HG02870 (cell line): ENCODE measurements around the gene ALCAM.
A peak's percentile ranks its signal among the peaks of the same experiment; 100 is the strongest.

Experiments used
- ATAC-seq: cut with Tn5 transposase; IDR thresholded peaks from one replicate; pipeline ENCODE4 v1.9.1; 2021; ENCODE audit warnings: mild to moderate bottlenecking, moderate library complexity; ENCODE audit not compliant: unreplicated experiment

The ALCAM gene

DNA sequence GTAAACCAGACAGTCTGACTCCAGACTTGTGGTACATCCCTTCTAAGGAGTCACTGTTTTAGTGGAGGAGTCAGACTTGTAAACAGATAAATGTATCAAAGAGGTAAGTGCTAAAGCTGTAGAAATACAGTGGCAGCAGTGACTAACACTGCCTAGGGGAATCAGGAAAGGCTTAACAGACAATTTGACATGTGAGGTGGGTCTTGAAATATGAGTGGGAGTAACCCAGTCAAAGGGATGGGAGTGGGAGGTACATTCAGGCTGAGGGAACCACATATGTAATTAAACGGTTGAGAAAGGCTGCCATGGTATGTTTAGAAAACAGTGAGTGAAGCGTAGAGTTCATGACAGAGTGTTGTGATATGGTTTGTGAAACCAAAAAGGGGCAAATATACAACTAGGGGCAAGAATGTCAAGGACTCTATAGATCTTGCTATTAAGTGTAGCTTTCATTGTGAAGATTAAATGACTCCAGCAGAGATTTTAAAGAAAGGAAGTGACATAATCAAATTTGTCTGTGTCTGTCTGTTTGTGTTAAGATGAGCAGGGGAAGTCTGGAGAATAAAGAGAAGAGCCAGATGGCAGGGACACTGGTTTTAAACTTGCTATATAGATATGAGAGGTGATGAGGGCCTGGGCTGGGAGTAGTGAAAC, 11.2 kb upstream of the ALCAM start:
- ATAC-seq, result no peak

GRCh38 chr3:105356396-105356795, 10.3 kb upstream of the ALCAM start:
- no peak for ATAC-seq

DNA sequence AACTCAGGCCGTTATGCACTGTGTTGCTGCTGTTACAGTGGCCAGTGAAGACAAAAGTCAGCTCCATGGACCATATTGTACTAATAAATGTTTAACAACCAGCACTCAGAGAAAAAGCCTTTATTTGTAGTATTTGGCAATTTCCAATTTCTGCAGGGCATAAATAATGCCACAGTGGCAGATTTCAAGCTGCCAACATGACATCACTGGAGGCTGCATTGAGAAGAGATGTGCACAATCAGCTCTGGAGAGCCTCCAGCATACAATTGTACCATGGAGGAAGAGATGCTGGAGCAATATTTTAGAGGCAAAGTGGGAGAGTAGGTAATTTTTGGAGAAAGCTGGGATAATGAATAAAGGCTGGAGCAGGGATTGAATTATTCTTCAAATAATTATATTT, 9.7 kb upstream of the ALCAM start:
- no peak for ATAC-seq

DNA sequence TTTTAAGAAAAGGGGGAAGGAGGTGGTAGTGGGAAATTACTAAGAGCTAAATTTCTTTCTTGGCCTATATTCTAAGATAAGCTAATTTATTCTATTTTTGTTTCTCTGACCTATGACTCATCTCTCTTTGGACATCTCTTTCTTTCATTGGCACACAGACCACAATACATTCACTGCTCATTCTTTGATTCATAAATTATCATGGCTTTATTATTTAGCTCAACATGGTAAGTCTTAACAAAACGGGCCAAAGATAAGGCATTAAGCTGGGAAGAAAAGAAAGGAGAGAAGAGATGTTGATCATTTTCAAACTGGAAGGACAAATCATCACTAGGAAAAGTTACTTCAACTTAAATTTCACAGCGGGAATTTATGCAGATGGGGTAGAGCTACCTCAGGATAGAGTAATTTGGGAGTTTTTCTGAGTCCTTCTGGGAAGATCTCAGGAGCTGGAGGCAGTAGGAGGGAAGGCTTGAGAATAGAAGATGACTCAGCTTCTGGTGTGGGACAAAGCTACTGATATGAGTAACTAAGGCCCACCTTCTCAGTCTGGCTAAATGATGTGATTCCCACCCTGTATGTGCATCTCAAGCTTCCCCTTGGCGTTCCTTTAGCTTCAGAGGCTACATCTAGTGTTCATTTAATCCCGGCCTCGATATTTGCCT, 7.5 kb upstream of the ALCAM start:
- peak; percentile 44 for ATAC-seq

DNA sequence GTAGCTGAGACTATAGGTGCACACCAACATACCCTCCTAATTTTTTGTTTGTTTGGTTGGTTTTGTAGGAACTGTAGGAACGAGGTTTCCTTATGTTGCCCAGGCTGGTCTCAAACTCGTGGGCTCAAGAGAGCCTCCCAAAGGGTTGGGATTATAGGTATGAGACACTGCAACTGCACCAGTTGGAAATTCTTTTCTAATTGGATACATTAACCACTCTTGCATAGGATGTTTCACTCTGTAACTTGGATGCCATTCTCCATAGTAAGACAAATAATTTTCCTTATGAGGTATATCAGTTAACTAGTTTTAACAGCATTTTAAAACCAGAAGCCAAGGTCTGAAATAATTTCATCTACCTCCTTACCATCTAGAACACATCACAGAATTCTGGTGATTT, 6.7 kb upstream of the ALCAM start:
- no peak for ATAC-seq

DNA sequence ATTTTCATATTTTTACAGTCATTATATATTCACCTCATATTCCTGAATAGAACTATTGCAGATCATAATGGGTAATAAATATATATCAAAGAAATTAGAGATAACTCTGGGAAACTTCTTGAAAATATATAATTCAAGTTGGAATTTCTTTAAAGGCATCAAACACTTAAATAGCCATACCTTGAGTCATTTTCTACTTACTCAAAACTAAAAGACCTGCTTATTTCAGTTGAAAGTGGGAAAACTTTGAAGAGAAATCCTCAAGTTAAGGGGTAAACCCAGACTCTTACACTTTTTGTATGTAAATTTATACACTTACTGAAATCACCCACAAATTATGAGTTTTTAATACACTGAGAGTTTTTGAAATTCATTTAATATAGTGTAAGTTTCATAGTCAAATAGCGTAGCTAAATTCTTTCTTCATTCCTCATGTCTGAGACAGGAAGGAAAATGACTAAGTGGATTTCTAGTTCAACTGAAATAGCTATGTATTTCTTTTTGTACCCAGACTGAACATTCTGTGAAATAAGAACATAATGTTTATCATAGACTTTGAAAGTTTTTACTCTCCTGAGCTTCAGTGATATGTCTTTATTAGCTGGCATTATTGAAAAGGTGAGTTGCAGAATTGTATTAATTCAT, 4.6 kb upstream of the ALCAM start:
- ATAC-seq, result no peak

DNA sequence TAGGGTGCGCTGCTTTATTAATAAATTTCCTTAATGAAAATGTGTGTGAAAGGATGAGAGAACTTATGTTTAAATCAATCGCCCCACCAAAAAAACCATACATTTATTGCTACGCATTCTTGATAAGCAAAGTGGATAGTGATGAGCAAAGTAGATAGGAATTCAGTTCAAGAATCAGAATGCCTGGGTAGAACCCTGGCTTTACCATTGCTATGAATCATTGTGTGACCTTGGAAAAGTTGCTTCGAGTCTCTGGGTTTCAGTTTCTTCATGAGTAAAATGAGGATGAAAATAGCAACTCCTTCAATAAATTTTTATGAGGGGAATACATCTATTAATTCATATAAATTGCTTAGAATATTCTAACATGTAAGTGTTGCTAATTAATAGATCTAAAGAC, 2.6 kb upstream of the ALCAM start:
- no peak for ATAC-seq

DNA sequence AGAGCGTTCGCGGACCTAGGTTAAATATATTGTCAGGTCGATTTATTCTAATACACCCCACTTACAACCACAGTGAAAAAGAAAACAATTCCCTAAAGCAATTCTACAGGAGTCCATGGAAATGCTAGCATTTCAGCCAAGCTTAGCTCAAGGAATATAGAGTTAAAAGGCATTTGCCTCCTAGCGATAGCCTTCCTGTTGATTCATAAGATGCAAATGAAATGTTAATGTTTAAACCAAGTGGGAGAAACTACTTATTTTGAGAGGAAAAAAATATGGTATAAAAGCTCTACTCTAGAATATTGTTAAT, 1.7 kb upstream of the ALCAM start:
- ATAC-seq, result no peak

GRCh38 chr3:105365391-105366325, 1.1 kb upstream of the ALCAM start:
- ATAC-seq, result no peak

DNA sequence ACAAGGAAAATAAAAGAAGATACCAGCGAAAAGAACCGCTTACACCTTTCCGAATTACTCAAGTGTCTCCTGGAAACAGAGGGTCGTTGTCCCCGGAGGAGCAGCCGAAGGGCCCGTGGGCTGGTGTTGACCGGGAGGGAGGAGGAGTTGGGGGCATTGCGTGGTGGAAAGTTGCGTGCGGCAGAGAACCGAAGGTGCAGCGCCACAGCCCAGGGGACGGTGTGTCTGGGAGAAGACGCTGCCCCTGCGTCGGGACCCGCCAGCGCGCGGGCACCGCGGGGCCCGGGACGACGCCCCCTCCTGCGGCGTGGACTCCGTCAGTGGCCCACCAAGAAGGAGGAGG, 325 bp downstream of the ALCAM start:
- ATAC-seq, result no peak

DNA sequence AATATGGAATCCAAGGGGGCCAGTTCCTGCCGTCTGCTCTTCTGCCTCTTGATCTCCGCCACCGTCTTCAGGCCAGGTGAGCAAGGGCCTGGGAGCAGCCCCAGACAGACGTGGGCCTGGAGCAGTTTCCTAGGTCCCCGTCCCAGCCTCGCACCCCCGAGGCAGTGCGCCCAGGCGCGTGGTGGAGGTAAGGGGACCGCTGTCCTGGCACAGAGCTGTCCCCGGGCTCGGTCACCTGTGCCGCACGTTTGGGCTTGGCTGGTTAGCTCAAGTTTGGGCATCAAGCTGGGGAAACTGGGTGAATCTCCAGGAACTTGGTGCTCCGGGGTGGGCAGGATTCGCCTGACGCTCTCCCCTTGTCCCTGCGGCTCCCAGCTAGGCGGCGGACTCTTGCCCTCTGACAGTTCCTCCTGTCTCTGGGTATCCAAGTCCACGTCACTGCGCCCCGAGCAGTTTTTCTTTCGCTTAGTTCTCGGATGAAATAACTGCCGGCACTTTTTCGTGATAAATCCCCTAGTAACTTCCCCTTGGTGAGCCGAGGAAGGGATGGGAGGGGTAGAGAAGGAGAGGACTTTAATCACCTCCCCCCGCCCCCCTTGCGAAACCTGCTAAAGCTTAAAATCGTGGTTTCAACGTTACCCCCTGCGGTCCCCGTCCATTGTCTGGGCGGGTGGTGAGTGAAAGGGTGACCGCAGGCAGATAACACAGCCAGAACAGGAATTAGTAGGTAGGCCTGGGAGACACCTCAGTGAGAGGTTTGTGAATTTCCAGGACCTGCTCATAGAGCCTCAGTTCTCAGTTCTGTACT, 901 bp downstream of the ALCAM start:
- ATAC-seq, result peak; percentile 37

- ATAC-seq, result peak; percentile 20
These were observed 2.1 kb downstream of the ALCAM start for GRCh38 chr3:105368566-105369499.

DNA sequence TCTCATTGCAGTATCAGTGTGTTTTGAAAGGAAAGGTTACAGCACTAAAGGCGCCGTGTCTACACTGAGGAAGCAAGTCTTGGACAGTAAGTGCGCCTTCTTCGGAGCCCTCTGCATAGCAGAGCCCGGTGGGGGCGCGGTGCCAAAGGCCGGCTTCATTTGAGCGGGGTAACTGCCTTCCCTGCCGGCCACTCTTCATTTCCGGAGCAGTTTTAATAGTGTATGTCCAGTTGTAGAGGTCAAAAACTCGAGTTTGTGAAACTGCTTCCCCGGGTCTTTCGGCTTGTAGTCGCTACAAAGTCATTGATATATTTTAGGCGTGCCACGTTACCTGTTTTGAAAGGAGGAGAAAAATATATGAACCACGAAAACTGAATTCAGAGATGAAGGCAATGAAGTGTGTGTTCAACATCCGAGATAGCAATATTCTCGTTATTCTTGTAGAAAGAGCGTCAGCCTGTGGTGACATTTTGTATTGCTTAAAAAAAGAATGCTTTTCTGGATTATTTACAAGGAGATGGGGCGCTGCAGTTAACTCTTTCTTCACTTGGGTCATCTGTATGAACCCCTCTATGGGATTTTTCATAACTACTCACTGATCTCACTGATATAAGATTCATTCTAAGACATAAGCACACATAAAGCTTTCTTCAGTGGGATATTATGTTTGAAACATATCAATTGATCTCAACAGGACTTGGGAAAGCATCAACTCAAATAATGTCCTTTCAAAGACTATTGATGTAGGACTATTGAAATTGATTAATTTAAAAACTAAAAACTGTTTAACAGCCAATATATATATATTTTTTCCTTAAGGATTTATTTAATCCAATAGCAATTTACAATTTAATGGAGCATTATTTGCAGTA, 3.0 kb downstream of the ALCAM start:
- ATAC-seq, result peak; percentile 7

- no peak for ATAC-seq
These were observed 6.7 kb downstream of the ALCAM start for GRCh38 chr3:105373383-105373782.

GRCh38 chr3:105375750-105376511, 9.2 kb downstream of the ALCAM start:
- no peak for ATAC-seq

GRCh38 chr3:105377716-105378115, 11.0 kb downstream of the ALCAM start:
- no peak for ATAC-seq

GRCh38 chr3:105385179-105385578, 18.5 kb downstream of the ALCAM start:
- no peak for ATAC-seq
